ENCODE data around the gene OR4C45. TPM values are rescaled to one million over a fixed set of nuclear protein-coding genes. Genes with fewer than 3 reads are reported as not detected.
"Not testable (repeated sequence)": the region's sequence is repeated elsewhere in the genome, so short reads cannot be mapped to it uniquely, and the experiment has no call there.

OR4C45 gene
- total RNA-seq, 1 experiment from 2014 or later = not detected

- CTCF ChIA-PET; BruUV-seq (replicated peaks): not testable (repeated sequence)
Observed at GRCh38 chr11:50063056-50063455, 30.4 kb downstream of the OR4C45 start.

DNA sequence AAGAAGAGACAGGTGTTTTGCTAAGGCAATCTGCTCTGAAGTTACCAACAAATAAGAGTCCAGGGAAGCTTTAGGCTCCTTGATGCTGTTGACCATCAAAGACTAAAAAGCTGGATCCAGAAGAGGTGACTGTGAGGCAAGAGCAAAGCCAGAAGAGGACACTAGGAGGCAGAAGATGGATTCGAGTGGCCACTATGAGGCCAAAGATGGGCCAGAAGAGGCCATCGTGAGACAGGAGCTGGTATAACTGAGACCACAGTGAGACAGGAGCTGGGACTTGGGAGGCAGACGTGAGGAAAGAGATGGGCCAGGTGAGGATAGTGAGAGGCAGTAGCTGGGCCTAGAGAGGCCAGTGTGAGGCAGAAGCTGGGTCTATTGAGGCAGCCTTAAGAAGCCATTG is 37.7 kb downstream of the OR4C45 start:
- Histone ChIP-seq H4K20me1 (ENCODE audit: insufficient read depth) (no peaks in the 10 kb centered on the region), H3K4me3 (replicated peaks in 1 of 2; ENCODE audit: low read depth in 1 of 2, low read length in 2 of 2) (no peak overlapping the region), H3K9me2 (ENCODE audit: insufficient read depth) (no peaks in the 10 kb centered on the region), H3K4me1 (ENCODE audit: control insufficient read depth in 1 of 2, insufficient read depth in 2 of 2, low read length in 2 of 2) (no peaks in the 10 kb centered on the region), H3K9me3 (ENCODE audit: control insufficient read depth in 1 of 2, insufficient read depth in 1 of 2, low read depth in 1 of 2, low read length in 2 of 2) (peaks cover 0 to 3% of the 10 kb centered on the region in 2 experiments; a peak in 1 of 4 replicates), H2AFZ (ENCODE audit: low read depth, low read length, poor library complexity, severe bottlenecking) (no peak overlapping the region), H3K27me3 (ENCODE audit: insufficient read depth, low read length) (no peaks in the 10 kb centered on the region), H3K79me2 (ENCODE audit: insufficient read depth, low read length) (no peaks in the 10 kb centered on the region), H3K9ac (ENCODE audit: low read length) (no peak overlapping the region), H3K27ac (ENCODE audit: low read depth, low read length) (no peak overlapping the region), H3K4me2 (ENCODE audit: low read length) (no peak overlapping the region), H3K36me3 (ENCODE audit: control insufficient read depth in 1 of 2, insufficient read depth in 2 of 2, low read length in 2 of 2) (no peaks in the 10 kb centered on the region)
- ChIA-PET CTCF (no interaction called here), RAD21 (ENCODE audit: low non-redundant PET in 1 of 2, low total read pairs in 2 of 2, uncharacterized antibody in 2 of 2, unreplicated experiment in 2 of 2) (no interaction called here), POLR2A (no interaction called here)
- intact Hi-C loops (cut with micrococcal nuclease) = no loop called here
- BruUV-seq (replicated peaks) = no TSS peak
- ATAC-seq (no peak), DNase-seq (ENCODE audit: low read depth, low spot score) (no peak)
- TF ChIP-seq, protein P1, sequence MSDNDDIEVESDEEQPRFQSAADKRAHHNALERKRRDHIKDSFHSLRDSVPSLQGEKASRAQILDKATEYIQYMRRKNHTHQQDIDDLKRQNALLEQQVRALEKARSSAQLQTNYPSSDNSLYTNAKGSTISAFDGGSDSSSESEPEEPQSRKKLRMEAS (IDR thresholded peaks at IDR 0.05) = no peak
- TF ChIP-seq EZH2 (IDR thresholded peaks at IDR 0.05) (no peak), ZBTB33 (IDR thresholded peaks at IDR 0.05; ENCODE audit: extremely low read depth, insufficient replicate concordance, low read length) (no peak), SP1 (IDR thresholded peaks at IDR 0.05; ENCODE audit: low read depth) (no peak), EGR1 (IDR thresholded peaks at IDR 0.05; ENCODE audit: low read depth) (no peak), CEBPB (IDR thresholded peaks at IDR 0.05; ENCODE audit: low read depth) (no peak), TCF7L2 (IDR thresholded peaks at IDR 0.05; ENCODE audit: borderline replicate concordance, extremely low read depth, insufficient read depth, insufficient read length) (no peak)
- TF ChIP-seq, protein P2, sequence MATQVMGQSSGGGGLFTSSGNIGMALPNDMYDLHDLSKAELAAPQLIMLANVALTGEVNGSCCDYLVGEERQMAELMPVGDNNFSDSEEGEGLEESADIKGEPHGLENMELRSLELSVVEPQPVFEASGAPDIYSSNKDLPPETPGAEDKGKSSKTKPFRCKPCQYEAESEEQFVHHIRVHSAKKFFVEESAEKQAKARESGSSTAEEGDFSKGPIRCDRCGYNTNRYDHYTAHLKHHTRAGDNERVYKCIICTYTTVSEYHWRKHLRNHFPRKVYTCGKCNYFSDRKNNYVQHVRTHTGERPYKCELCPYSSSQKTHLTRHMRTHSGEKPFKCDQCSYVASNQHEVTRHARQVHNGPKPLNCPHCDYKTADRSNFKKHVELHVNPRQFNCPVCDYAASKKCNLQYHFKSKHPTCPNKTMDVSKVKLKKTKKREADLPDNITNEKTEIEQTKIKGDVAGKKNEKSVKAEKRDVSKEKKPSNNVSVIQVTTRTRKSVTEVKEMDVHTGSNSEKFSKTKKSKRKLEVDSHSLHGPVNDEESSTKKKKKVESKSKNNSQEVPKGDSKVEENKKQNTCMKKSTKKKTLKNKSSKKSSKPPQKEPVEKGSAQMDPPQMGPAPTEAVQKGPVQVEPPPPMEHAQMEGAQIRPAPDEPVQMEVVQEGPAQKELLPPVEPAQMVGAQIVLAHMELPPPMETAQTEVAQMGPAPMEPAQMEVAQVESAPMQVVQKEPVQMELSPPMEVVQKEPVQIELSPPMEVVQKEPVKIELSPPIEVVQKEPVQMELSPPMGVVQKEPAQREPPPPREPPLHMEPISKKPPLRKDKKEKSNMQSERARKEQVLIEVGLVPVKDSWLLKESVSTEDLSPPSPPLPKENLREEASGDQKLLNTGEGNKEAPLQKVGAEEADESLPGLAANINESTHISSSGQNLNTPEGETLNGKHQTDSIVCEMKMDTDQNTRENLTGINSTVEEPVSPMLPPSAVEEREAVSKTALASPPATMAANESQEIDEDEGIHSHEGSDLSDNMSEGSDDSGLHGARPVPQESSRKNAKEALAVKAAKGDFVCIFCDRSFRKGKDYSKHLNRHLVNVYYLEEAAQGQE (IDR thresholded peaks at IDR 0.05; ENCODE audit: low read depth) = no peak

More at GRCh38 chr11:50063056-50063455, 30.4 kb downstream of the OR4C45 start:
- H3K4me1 ChIP-seq (ENCODE audit: control insufficient read depth in 1 of 2, insufficient read depth in 2 of 2, low read length in 2 of 2); H3K27me3 ChIP-seq (ENCODE audit: insufficient read depth, low read length); POLR2A ChIA-PET; H3K79me2 ChIP-seq (ENCODE audit: insufficient read depth, low read length); H3K9ac ChIP-seq (ENCODE audit: low read length); RAD21 ChIA-PET (ENCODE audit: low non-redundant PET in 1 of 2, low total read pairs in 2 of 2, uncharacterized antibody in 2 of 2, unreplicated experiment in 2 of 2); H3K9me3 ChIP-seq (ENCODE audit: control insufficient read depth in 1 of 2, insufficient read depth in 1 of 2, low read depth in 1 of 2, low read length in 2 of 2); H3K36me3 ChIP-seq (ENCODE audit: control insufficient read depth in 1 of 2, insufficient read depth in 2 of 2, low read length in 2 of 2); H4K20me1 ChIP-seq (ENCODE audit: insufficient read depth); intact Hi-C loops (cut with micrococcal nuclease); H3K27ac ChIP-seq (ENCODE audit: low read depth, low read length); H3K9me2 ChIP-seq (ENCODE audit: insufficient read depth); H3K4me3 ChIP-seq (replicated peaks in 1 of 2; ENCODE audit: low read depth in 1 of 2, low read length in 2 of 2); H3K4me2 ChIP-seq (ENCODE audit: low read length); H2AFZ ChIP-seq (ENCODE audit: low read depth, low read length, poor library complexity, severe bottlenecking); DNase-seq (ENCODE audit: low read depth, low spot score); ATAC-seq: not testable (repeated sequence)

Data from HCT116 (cell line).